Kasumi-1 (cell line): Measurements from ENCODE around the gene CRTC2.
A peak's percentile ranks its signal among the peaks of the same experiment; 100 is the strongest.

Experiments
- DNase-seq, 2 experiments: peaks; one replicate each; lab custom pipeline; 2025; lab: John Stamatoyannopoulos, UW

CRTC2 gene

GRCh38 chr1:153973071-153973470 lies 14.7 kb upstream of the CRTC2 start:
- DNase-seq = no peak

- DNase-seq = no peak
Measured at GRCh38 chr1:153970346-153970745, 11.9 kb upstream of the CRTC2 start.

- no peak for DNase-seq
Measured at GRCh38 chr1:153968972-153969371, 10.6 kb upstream of the CRTC2 start.

- DNase-seq = no peak
Measured at GRCh38 chr1:153968408-153968807, 10.0 kb upstream of the CRTC2 start.

- DNase-seq = no peak
Measured at GRCh38 chr1:153968000-153968363, 9.6 kb upstream of the CRTC2 start.

GRCh38 chr1:153967107-153967999 lies 8.9 kb upstream of the CRTC2 start, which contains the start of gene CREB3L4:
Gene CREB3L4, plus strand, starts transcription at chr1:153967902. Its CDS starts 624 bp downstream, at chr1:153968526.
- DNase-seq = peak; percentile 99

- peak in 1 of 2 experiments; percentile 64 for DNase-seq
Measured at GRCh38 chr1:153963850-153964331, 5.5 kb upstream of the CRTC2 start.

- peak; percentile 97 to 98 for DNase-seq
Measured at GRCh38 chr1:153963030-153963849, 4.8 kb upstream of the CRTC2 start, which contains the start of gene SLC39A1. Gene SLC39A1, minus strand, starts transcription at chr1:153963537. Its CDS starts 822 bp downstream, at chr1:153962715.

- DNase-seq = no peak
Measured at GRCh38 chr1:153962088-153963029, 3.9 kb upstream of the CRTC2 start.

- DNase-seq = no peak
Measured at GRCh38 chr1:153961421-153961820, 3.0 kb upstream of the CRTC2 start.

- no peak for DNase-seq
Measured at GRCh38 chr1:153960206-153960605, 1.8 kb upstream of the CRTC2 start.

- no peak for DNase-seq
Measured at GRCh38 chr1:153959454-153959853, 1.0 kb upstream of the CRTC2 start.

- no peak for DNase-seq
Measured at GRCh38 chr1:153958961-153959260, 499 bp upstream of the CRTC2 start.

GRCh38 chr1:153957744-153958110 lies 685 bp downstream of the CRTC2 start:
- peak; percentile 46 for DNase-seq

- DNase-seq = no peak
Measured at GRCh38 chr1:153956997-153957715, 1.3 kb downstream of the CRTC2 start.

GRCh38 chr1:153954826-153955225 lies 3.6 kb downstream of the CRTC2 start:
- DNase-seq = no peak

GRCh38 chr1:153953859-153954365 lies 4.5 kb downstream of the CRTC2 start:
- DNase-seq = no peak

GRCh38 chr1:153951801-153952200 lies 6.6 kb downstream of the CRTC2 start:
- DNase-seq = no peak

GRCh38 chr1:153951183-153951582 lies 7.2 kb downstream of the CRTC2 start:
- no peak for DNase-seq

GRCh38 chr1:153946622-153947241 lies 11.7 kb downstream of the CRTC2 start, which contains the start of gene DENND4B:
Gene DENND4B, minus strand, starts transcription at chr1:153946718. Its CDS starts 2,344 bp downstream, at chr1:153944374.
- DNase-seq = peak; percentile 61 to 71
